Pancreas (tissue), 10 donors: ENCODE measurements around the gene RASGRF1. TPM values are rescaled to one million over a fixed set of nuclear protein-coding genes. Genes with fewer than 3 reads are reported as not detected.

Source experiments
- ATAC-seq, 4 donors: fragments of 200-7000 bp; cut with Tn5 transposase; one replicate each; pipeline versions ENCODE4 v1.8.0 to v1.9.1; 2020; ENCODE audit warnings: mild to moderate bottlenecking in 4 of 4, moderate library complexity in 4 of 4
- DNase-seq, 6 donors: peaks; one replicate each; pipeline ENCODE4 v3.0.0-alpha.2; 2020
- FAIRE-seq: peaks from 2 replicates; lab custom pipeline; 2012; peaks lifted over from hg19 to GRCh38; lab: Jason Lieb, UNC
- H3K27ac ChIP-seq, 4 donors: fragments of 200-600 bp; sonication (generic); 1 replicate in 3 of 4; 2 replicates in 1 of 4; pipeline versions ENCODE4 v1.5.0 to v1.8.0; 2020
- H3K27me3 ChIP-seq, 4 donors: fragments of 200-600 bp; one replicate each; pipeline ENCODE4 v1.8.0; 2021
- H3K36me3 ChIP-seq, 3 donors: fragments of 200-600 bp; sonication (generic) in 1 of 3; one replicate each; pipeline versions ENCODE4 v1.5.0 to v1.8.0; 2020 to 2021
- H3K4me1 ChIP-seq, 3 donors: fragments of 200-600 bp; one replicate each; pipeline ENCODE4 v1.8.0; 2021
- H3K4me3 ChIP-seq, 4 donors: fragments of 200-600 bp; sonication (generic) in 2 of 4; one replicate each; pipeline versions ENCODE4 v1.5.0 to v1.8.0; 2020 to 2021
- H3K9me3 ChIP-seq, 4 donors: fragments of 200-600 bp; one replicate each; pipeline ENCODE4 v1.8.0; 2021
- CTCF ChIP-seq, 4 donors: fragments of 200-600 bp; sonication (generic) in 3 of 4; IDR thresholded peaks; one replicate each; pipeline versions ENCODE4 v1.5.0 to v1.8.0; 2021; ENCODE audit warnings: antibody characterized with exemption in 4 of 4
- WGBS, 2 donors: extraction: QIAGEN DNeasy Blood & Tissue Kit; methylation state at CpG; one replicate each; pipeline ENCODE4 v1.1.7; 2013; 5-methylcytosine and 5-hydroxymethylcytosine counted together
- intact Hi-C, 3 donors: fragments of 100-400 bp; cut with DNase I; formaldehyde crosslinking; loops; one replicate each; pipeline versions ENCODE4 v1.11.1 to v1.14.2; 2022
- polyA plus RNA-seq, 2 donors: library from polyadenylated mRNA; stranded (reverse); fragments of 200-250 nt; gene quantifications; one replicate each; pipeline ENCODE4 v1.2.3, GENCODE V29; 2013
- total RNA-seq, 6 donors: library from RNA; stranded (reverse); fragmentation: NEBNext Ultra II Directional in 4 of 6; extraction: Animal tissue kit (Norgen Biotek cat#: 25700) in 4 of 6; gene quantifications; one replicate each; pipeline versions ENCODE4 v1.2.1 to v1.2.4, GENCODE V29; 2021 to 2023
- donor health status: healthy with polysubstance abuse.
- donor health status: DM: no; HTN: no; CAD: no; lungs with moderate emphysema.
- donor health status: DM: no; HTN: no; CAD: no.
- donor health status: control.
- donor health status: control.
- donor health status: Bipolar disorder and iron deficiency.
- donor health status: DM: yes; HTN: yes; CAD: no.
- donor health status: DM: no; HTN: no; CAD: no.
- donor health status: DM: no; HTN: no; CAD: no.
- donor health status: DM: yes; HTN: yes; CAD: no.

RASGRF1 gene
- total and polyA plus RNA-seq, 8 donors: 0.35 to 8.4 (median 2.1) TPM

GRCh38 chr15:78991476-78991875 is 99.1 kb downstream of the RASGRF1 start:
- Histone ChIP-seq H3K4me1 (peaks cover 0 to 3% (median 0%) of the 10 kb centered on the region in 3 donors), H3K36me3 (no peaks in the 10 kb centered on the region), H3K4me3 (no peak overlapping the region), H3K27ac (no peak overlapping the region), H3K27me3 (no peaks in the 10 kb centered on the region), H3K9me3 (no peaks in the 10 kb centered on the region)
- intact Hi-C loops: no loop called here
- FAIRE-seq (no peak), DNase-seq (no peak), ATAC-seq (no peak)
- 84 to 96% methylated on average over 10 of the region's 10 CpGs for WGBS, 2 donors
- no peak for TF ChIP-seq CTCF (IDR thresholded peaks at IDR 0.05)

- H3K4me1 ChIP-seq: peaks cover 0 to 3% (median 0%) of the 10 kb centered on the region in 3 donors
- DNase-seq (no peak), ATAC-seq (no peak), FAIRE-seq (no peak)
- H3K27ac ChIP-seq: no peak overlapping the region
- no peak for TF ChIP-seq CTCF (IDR thresholded peaks at IDR 0.05)
- no peaks in the 10 kb centered on the region for H3K27me3 ChIP-seq
- no peaks in the 10 kb centered on the region for H3K36me3 ChIP-seq
- WGBS, 2 donors: 51 to 60% methylated on average over 1 of the region's 1 CpG
- H3K9me3 ChIP-seq: no peaks in the 10 kb centered on the region
- intact Hi-C loops: no loop called here
- H3K4me3 ChIP-seq: no peak overlapping the region
Measured at GRCh38 chr15:78990278-78990677, 100.3 kb downstream of the RASGRF1 start.

GRCh38 chr15:78989701-78990240 is 100.8 kb downstream of the RASGRF1 start:
- FAIRE-seq: no peak

GRCh38 chr15:78988361-78988911 is 102.1 kb downstream of the RASGRF1 start:
- peak overlapping the region in 3 of 4 donors; percentile 10 to 86 (median 68) for H3K27ac ChIP-seq
- no peak for TF ChIP-seq CTCF (IDR thresholded peaks at IDR 0.05)
- no peak overlapping the region for H3K4me3 ChIP-seq
- peaks cover 0 to 3% (median 0%) of the 10 kb centered on the region in 3 donors for H3K4me1 ChIP-seq
- intact Hi-C loops: loop anchor here in 1 of 3 donors (10.0 kb wide), 1 partner anchor 54 kb away; no protein-coding TSS in a partner anchor
- ATAC-seq (peak; percentile 83 to 91 (median 87)), DNase-seq (peak in 4 of 6 donors; percentile 49 to 82 (median 51)), FAIRE-seq (no peak)
- 46 to 50% methylated on average over 7 of the region's 7 CpGs for WGBS, 2 donors
- no peaks in the 10 kb centered on the region for H3K36me3 ChIP-seq
- H3K9me3 ChIP-seq: no peaks in the 10 kb centered on the region
- H3K27me3 ChIP-seq: no peaks in the 10 kb centered on the region

More at GRCh38 chr15:78989701-78990240, 100.8 kb downstream of the RASGRF1 start:
- peak overlapping the region in 1 of 4 donors; percentile 72 for H3K27ac ChIP-seq
- no peaks in the 10 kb centered on the region for H3K27me3 ChIP-seq
- DNase-seq (no peak), ATAC-seq (no peak)
- WGBS, 2 donors: 85 to 89% methylated on average over 9 of the region's 9 CpGs
- peaks cover 0 to 3% (median 0%) of the 10 kb centered on the region in 3 donors for H3K4me1 ChIP-seq
- intact Hi-C loops: loop anchor here in 1 of 3 donors (10.0 kb wide), 1 partner anchor 55 kb away; no protein-coding TSS in a partner anchor
- H3K36me3 ChIP-seq: no peaks in the 10 kb centered on the region
- no peaks in the 10 kb centered on the region for H3K9me3 ChIP-seq
- no peak overlapping the region for H3K4me3 ChIP-seq
- no peak for TF ChIP-seq CTCF (IDR thresholded peaks at IDR 0.05)
